ENCODE results near the gene NACC2. TPM values are rescaled to one million over a fixed set of nuclear protein-coding genes. Genes with fewer than 3 reads are reported as not detected.

Gene NACC2
- total and polyA plus RNA-seq, 8 donors: 4.1 to 69.2 (median 10.0) TPM

DNA sequence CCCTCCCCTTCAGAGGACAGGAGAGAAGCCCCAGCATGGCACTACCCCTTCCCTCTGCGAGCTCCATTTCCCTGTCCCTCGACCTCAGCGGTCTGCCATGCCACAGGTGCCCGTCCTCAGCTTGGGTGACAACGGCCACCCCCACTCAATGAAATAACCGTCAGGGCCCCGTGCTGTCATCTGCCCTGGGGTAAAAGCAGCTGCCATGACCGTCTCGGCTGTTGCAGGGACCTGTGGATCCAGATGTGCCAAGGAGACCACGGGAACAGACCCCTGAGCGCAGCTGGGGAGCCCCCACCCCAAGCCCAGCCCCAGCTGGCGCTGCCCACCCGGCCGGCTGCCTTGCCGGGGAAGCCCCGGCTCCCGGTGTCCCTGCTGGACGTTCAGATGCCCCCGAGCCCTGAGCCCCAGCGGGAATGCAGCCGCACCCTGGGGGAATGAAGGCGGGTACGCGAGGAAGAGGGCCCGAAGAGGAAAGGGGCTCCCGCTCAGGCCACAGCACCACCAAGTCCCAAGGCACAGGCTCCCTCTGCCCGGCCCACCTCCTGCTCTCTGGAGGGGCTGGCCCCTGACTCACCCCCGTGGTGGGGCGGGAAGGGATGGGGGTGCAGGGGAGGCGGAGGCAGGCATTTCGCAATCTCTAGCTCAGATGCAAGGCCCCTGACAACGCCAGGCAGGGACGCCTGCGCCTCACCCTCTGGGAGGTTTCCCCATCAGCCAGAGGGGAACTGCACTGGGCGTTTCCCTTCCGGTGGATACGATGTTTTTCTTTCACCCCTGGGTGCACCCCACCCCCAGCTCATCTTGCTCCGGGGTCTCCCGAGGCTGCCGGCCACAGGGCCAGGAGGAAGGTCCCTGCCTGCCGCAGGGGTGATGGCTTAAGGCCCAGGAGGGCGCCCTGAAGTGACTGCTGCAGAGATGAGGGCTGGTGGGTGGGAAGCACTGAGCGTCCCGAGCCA lies 49.2 kb downstream of the NACC2 start:
- Histone ChIP-seq H3K4me3 (peak overlapping the region in 1 of 4 donors; percentile 7), H3K27ac (peak overlapping the region in 2 of 5 donors; percentile 46 to 51), H3K4me1 (peaks cover 10 to 76% (median 31%) of the 10 kb centered on the region in 4 donors), H3K9me3 (no peaks in the 10 kb centered on the region), H3K36me3 (peaks cover 23 to 75% (median 63%) of the 10 kb centered on the region in 4 donors), H3K27me3 (no peaks in the 10 kb centered on the region)
- TF ChIP-seq POLR2AphosphoS5 (IDR thresholded peaks at IDR 0.05): no peak
- no peak for TF ChIP-seq EP300 (IDR thresholded peaks at IDR 0.05)
- TF ChIP-seq POLR2A (IDR thresholded peaks at IDR 0.05): no peak
- TF ChIP-seq, protein P1, sequence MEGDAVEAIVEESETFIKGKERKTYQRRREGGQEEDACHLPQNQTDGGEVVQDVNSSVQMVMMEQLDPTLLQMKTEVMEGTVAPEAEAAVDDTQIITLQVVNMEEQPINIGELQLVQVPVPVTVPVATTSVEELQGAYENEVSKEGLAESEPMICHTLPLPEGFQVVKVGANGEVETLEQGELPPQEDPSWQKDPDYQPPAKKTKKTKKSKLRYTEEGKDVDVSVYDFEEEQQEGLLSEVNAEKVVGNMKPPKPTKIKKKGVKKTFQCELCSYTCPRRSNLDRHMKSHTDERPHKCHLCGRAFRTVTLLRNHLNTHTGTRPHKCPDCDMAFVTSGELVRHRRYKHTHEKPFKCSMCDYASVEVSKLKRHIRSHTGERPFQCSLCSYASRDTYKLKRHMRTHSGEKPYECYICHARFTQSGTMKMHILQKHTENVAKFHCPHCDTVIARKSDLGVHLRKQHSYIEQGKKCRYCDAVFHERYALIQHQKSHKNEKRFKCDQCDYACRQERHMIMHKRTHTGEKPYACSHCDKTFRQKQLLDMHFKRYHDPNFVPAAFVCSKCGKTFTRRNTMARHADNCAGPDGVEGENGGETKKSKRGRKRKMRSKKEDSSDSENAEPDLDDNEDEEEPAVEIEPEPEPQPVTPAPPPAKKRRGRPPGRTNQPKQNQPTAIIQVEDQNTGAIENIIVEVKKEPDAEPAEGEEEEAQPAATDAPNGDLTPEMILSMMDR (IDR thresholded peaks at IDR 0.05): no peak
- intact Hi-C loops (cut with DNase I; ENCODE audit: low total_unique reads): no loop called here
- 77 to 83% (median 82%) methylated on average over 17 to 44 of the region's 44 CpGs for WGBS, 5 donors
- DNase-seq: peak; percentile 19 to 20

DNA sequence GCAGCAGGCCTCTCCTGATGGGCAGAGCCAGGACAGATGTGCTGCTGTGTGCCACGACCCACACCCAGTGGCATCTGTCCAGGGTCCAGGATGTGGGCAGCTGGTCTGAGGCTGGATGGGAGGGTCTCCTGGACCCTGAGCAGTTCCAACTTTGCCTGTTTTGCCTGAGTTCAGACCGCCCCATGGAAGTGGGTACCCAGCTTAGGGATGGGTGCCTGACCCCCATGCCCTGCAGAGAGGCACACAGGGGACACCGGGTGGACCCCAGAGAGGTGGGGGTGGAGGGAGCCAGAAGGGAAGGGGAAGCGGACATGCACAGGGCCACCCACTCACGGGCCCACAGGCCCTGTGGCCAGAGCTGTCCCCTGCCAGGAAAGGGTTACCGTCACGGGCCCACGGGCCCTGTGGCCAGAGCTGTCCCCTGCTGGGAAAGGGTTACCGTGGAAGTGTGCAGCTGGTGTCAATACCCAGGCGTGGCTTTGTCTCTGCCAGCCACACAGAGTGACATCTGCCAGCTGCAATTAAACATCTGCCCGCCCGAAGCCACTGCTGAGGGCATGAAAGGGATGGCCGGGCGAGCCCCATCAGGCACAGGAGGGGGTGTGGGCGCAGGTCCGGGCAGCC lies 50.0 kb downstream of the NACC2 start:
- Histone ChIP-seq H3K27me3 (no peaks in the 10 kb centered on the region), H3K9me3 (peaks cover 0 to under 1% (median 0%) of the 10 kb centered on the region in 4 donors), H3K36me3 (peaks cover 23 to 81% (median 61%) of the 10 kb centered on the region in 4 donors), H3K27ac (peak overlapping the region in 1 of 5 donors; percentile 51), H3K4me1 (peaks cover 2 to 68% (median 23%) of the 10 kb centered on the region in 4 donors), H3K4me3 (peak overlapping the region in 1 of 4 donors; percentile 7)
- intact Hi-C loops (cut with DNase I; ENCODE audit: low total_unique reads): no loop called here
- no peak for TF ChIP-seq EP300 (IDR thresholded peaks at IDR 0.05)
- TF ChIP-seq, protein P1 (IDR thresholded peaks at IDR 0.05): no peak
- TF ChIP-seq POLR2A (IDR thresholded peaks at IDR 0.05): no peak
- DNase-seq: peak; percentile 2 to 20
- 81 to 87% (median 84%) methylated on average over 7 to 16 of the region's 16 CpGs for WGBS, 5 donors

DNA sequence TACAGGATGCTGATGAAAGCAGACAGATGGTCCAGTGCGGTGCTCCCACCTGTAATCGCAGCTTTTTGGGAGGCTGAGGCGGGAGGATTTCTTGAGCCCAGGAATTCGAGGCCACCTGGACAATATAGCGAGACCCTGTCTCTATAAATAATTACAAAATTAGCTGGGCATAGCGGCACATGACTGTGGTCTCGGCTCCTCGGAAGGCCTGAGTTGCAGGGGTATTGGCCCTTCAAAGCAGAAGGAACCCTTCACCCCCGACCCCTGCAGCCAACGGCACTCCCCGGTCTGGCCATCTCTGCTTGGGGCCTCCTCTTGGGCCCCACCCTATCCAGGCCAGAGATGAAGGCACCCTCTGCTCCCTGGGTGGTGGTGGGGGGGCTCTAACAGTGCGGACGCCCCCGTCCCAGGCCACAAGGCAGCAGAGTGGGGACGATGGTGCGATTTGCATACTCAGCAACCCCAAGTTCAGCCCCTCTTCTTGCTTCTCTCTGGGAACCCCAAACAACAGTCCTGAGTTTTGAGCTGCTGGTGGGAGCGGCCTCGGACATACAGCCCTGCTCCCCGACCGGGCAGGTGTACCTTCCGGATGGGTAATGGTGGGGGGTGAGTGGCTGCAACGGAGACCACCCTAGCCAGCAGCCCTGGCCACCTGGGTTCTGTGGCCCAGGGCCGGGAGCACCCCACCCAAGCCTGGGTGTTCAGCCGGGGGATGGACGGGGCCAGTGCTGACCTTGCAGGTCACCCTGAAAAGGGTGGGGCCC lies 50.7 kb downstream of the NACC2 start:
- peaks cover 20 to 81% (median 57%) of the 10 kb centered on the region in 4 donors for H3K36me3 ChIP-seq
- no peaks in the 10 kb centered on the region for H3K27me3 ChIP-seq
- TF ChIP-seq, protein P1 (IDR thresholded peaks at IDR 0.05): no peak
- no peak for TF ChIP-seq POLR2AphosphoS5 (IDR thresholded peaks at IDR 0.05)
- TF ChIP-seq POLR2A (IDR thresholded peaks at IDR 0.05): no peak
- TF ChIP-seq EP300 (IDR thresholded peaks at IDR 0.05): no peak
- H3K27ac ChIP-seq: peak overlapping the region in 1 of 5 donors; percentile 51
- peaks cover 0 to 61% (median 21%) of the 10 kb centered on the region in 4 donors for H3K4me1 ChIP-seq
- no peak overlapping the region for H3K4me3 ChIP-seq
- DNase-seq: peak in 1 of 2 donors; percentile 14
- peaks cover 0 to 7% (median 5%) of the 10 kb centered on the region in 4 donors for H3K9me3 ChIP-seq
- intact Hi-C loops (cut with DNase I; ENCODE audit: low total_unique reads): no loop called here
- 90 to 96% (median 93%) methylated on average over 16 to 25 of the region's 25 CpGs for WGBS, 5 donors
